Psoas muscle (tissue), 8 donors: ENCODE data around the gene STX1A. TPM values are rescaled to one million over a fixed set of nuclear protein-coding genes. Genes with fewer than 3 reads are reported as not detected.

ENCODE experiments used
- ATAC-seq, 4 donors: fragments of 200-7000 bp; cut with Tn5 transposase; one replicate each; pipeline ENCODE4 v1.9.1; 2020; ENCODE audit warnings: moderate library complexity in 3 of 4, mild to moderate bottlenecking in 2 of 4
- DNase-seq, 2 donors: peaks; one replicate each; pipeline ENCODE4 v3.0.0-alpha.2; 2020
- H3K27ac ChIP-seq: fragments of 200-600 bp; one replicate; pipeline ENCODE4 v1.8.0; 2022
- H3K27me3 ChIP-seq, 3 donors: fragments of 200-600 bp in 1 of 3; one replicate each; pipeline versions ENCODE4 v1.6.1 to v1.8.0; 2013 to 2022; ENCODE audit warnings: low read length in 2 of 3, mild to moderate bottlenecking in 2 of 3, moderate library complexity in 1 of 3; ENCODE audit not compliant: insufficient read depth in 3 of 3
- H3K36me3 ChIP-seq, 2 donors: fragments of 200-600 bp in 1 of 2; one replicate each; pipeline versions ENCODE4 v1.6.1 to v1.8.0; 2013 to 2022; ENCODE audit warnings: low read depth in 1 of 2, mild to moderate bottlenecking in 1 of 2, moderate library complexity in 1 of 2; ENCODE audit not compliant: insufficient read depth in 1 of 2
- H3K4me1 ChIP-seq: fragments of 200-600 bp; one replicate; pipeline ENCODE4 v1.8.0; 2022
- H3K4me3 ChIP-seq: fragments of 200-600 bp; one replicate; pipeline ENCODE4 v1.8.0; 2022; ENCODE audit warnings: mild to moderate bottlenecking
- H3K9me3 ChIP-seq: fragments of 200-600 bp; one replicate; pipeline ENCODE4 v1.8.0; 2022
- CTCF ChIP-seq: fragments of 200-600 bp; IDR thresholded peaks from one replicate; pipeline ENCODE4 v1.8.0; 2022; ENCODE audit warnings: antibody characterized with exemption
- WGBS, 3 donors: extraction: QIAGEN DNeasy Blood & Tissue Kit; methylation state at CpG; one replicate each; pipeline versions ENCODE4 v1.1.6 to v1.1.7; 2013; 5-methylcytosine and 5-hydroxymethylcytosine counted together
- intact Hi-C, 2 donors: fragments of 100-400 bp; cut with DNase I; formaldehyde crosslinking; loops; one replicate each; pipeline versions ENCODE4 v1.11.0 to v1.14.2; 2022
- polyA plus RNA-seq, 3 donors: library from polyadenylated mRNA; stranded (reverse); fragments of 200-250 nt; gene quantifications; one replicate each; pipeline ENCODE4 v1.2.3, GENCODE V29; 2013
- total RNA-seq, 4 donors: library from RNA; stranded (reverse); fragmentation: NEBNext Ultra II Directional in 2 of 4; extraction: Animal tissue kit (Norgen Biotek cat#: 25700) in 2 of 4; gene quantifications; one replicate each; pipeline versions ENCODE4 v1.2.1 to v1.2.4, GENCODE V29; 2021 to 2023
- donor health status: healthy with polysubstance abuse.
- donor health status: DM: no; HTN: no; CAD: no; lungs with moderate emphysema.
- donor health status: Bipolar disorder and iron deficiency.
- donor health status: healthy.
- donor health status: DM: yes; HTN: yes; CAD: no.
- donor health status: DM: no; HTN: no; CAD: no.
- donor health status: DM: no; HTN: no; CAD: no.
- donor health status: DM: yes; HTN: yes; CAD: no.

STX1A gene
- total and polyA plus RNA-seq, 7 donors: 1.9 to 5.4 (median 2.8) TPM

- no peaks in the 10 kb centered on the region for H3K4me1 ChIP-seq
- H3K27me3 ChIP-seq: no peaks in the 10 kb centered on the region
- no peak for TF ChIP-seq CTCF
- no peak for ATAC-seq
- peak overlapping the region; percentile 91 for H3K4me3 ChIP-seq
- no peaks in the 10 kb centered on the region for H3K9me3 ChIP-seq
- intact Hi-C loops: loop anchor here in 1 of 2 donors (10.0 kb wide), 1 partner anchor 117 kb away; no protein-coding TSS in a partner anchor
- 69 to 74% (median 72%) methylated on average over 17 of the region's 17 CpGs for WGBS, 3 donors
- H3K27ac ChIP-seq: no peak overlapping the region
- peaks cover 4 to 20% of the 10 kb centered on the region in 2 donors for H3K36me3 ChIP-seq
- no peak for DNase-seq
Measured at GRCh38 chr7:73737491-73738219, 18.2 kb upstream of the STX1A start.

- no peak overlapping the region for H3K27ac ChIP-seq
- intact Hi-C loops: loop anchor here in 1 of 2 donors (10.0 kb wide), 1 partner anchor 118 kb away; no protein-coding TSS in a partner anchor
- DNase-seq (no peak), ATAC-seq (no peak)
- TF ChIP-seq CTCF: no peak
- H3K27me3 ChIP-seq: no peaks in the 10 kb centered on the region
- peaks cover 4 to 20% of the 10 kb centered on the region in 2 donors for H3K36me3 ChIP-seq
- WGBS, 3 donors: 93 to 99% (median 93%) methylated on average over 14 of the region's 14 CpGs
- no peaks in the 10 kb centered on the region for H3K9me3 ChIP-seq
- H3K4me3 ChIP-seq: no peak overlapping the region
- no peaks in the 10 kb centered on the region for H3K4me1 ChIP-seq
Measured at GRCh38 chr7:73736885-73737284, 17.4 kb upstream of the STX1A start.

- ATAC-seq: no peak
- Histone ChIP-seq H3K4me1 (no peaks in the 10 kb centered on the region), H3K36me3 (peaks cover 4 to 20% of the 10 kb centered on the region in 2 donors), H3K27me3 (no peaks in the 10 kb centered on the region), H3K4me3 (no peak overlapping the region), H3K9me3 (no peaks in the 10 kb centered on the region), H3K27ac (no peak overlapping the region)
- TF ChIP-seq CTCF: no peak
- 94 to 100% (median 97%) methylated on average over 8 of the region's 8 CpGs for WGBS, 3 donors
- no peak for DNase-seq
- intact Hi-C loops: loop anchor here in 1 of 2 donors (10.0 kb wide), 1 partner anchor 119 kb away; no protein-coding TSS in a partner anchor
Measured at GRCh38 chr7:73735528-73735905, 16.0 kb upstream of the STX1A start.

GRCh38 chr7:73734619-73735527 is 15.4 kb upstream of the STX1A start:
- intact Hi-C loops: loop anchor here in 1 of 2 donors (10.0 kb wide), 1 partner anchor 120 kb away; no protein-coding TSS in a partner anchor
- Histone ChIP-seq H3K9me3 (no peaks in the 10 kb centered on the region), H3K4me1 (no peaks in the 10 kb centered on the region), H3K27me3 (no peaks in the 10 kb centered on the region), H3K4me3 (no peak overlapping the region), H3K27ac (no peak overlapping the region), H3K36me3 (peaks cover 4 to 20% of the 10 kb centered on the region in 2 donors)
- DNase-seq (peak; percentile 67 to 84), ATAC-seq (peak in 3 of 4 donors; percentile 22 to 23 (median 22))
- TF ChIP-seq CTCF: peak; percentile 52
- 64 to 71% (median 65%) methylated on average over 16 of the region's 16 CpGs for WGBS, 3 donors
